Endothelial cell of umbilical vein (primary cell): Measurements from ENCODE around the gene TRAPPC5. TPM values are rescaled to one million over a fixed set of nuclear protein-coding genes. Genes with fewer than 3 reads are reported as not detected.

Experiments
- BruUV-seq: library from RNA; stranded (reverse); fragments of 400-500 nt; replicated peaks from 2 replicates; lab custom pipeline; 2021; lab: Mats Ljungman, UMichigan
- CTCF ChIA-PET: fragments of 300-600, 350-600 bp; sonication (Branson Sonifier 250); formaldehyde crosslinking; loops from one replicate; lab custom pipeline; 2021; ENCODE audit warnings: antibody characterized with exemption, inconsistent platforms; lab: Charles Lee
- POLR2A ChIA-PET: fragments of 300-600, 350-600 bp; sonication (Branson Sonifier 250); formaldehyde crosslinking; loops from one replicate; lab custom pipeline; 2021; ENCODE audit warnings: antibody characterized with exemption, inconsistent platforms; lab: Charles Lee
- DNase-seq: peaks from one replicate; pipeline ENCODE4 v3.0.0-alpha.2; 2011; ENCODE audit warnings: low read depth, low spot score
- FAIRE-seq: peaks from 2 replicates; lab custom pipeline; 2011; peaks lifted over from hg19 to GRCh38; lab: Jason Lieb, UNC
- H2AFZ ChIP-seq: 2 replicates; pipeline ENCODE4 v1.6.0; 2012; ENCODE audit warnings: low read depth, low read length, control low read depth, inconsistent platforms
- H3K27ac ChIP-seq: 2 replicates; pipeline ENCODE4 v1.5.1; 2011; ENCODE audit warnings: low read depth, mild to moderate bottlenecking, control low read depth, low read length, moderate library complexity; ENCODE audit not compliant: insufficient read depth
- H3K27me3 ChIP-seq, 2 experiments: 2 replicates each; pipeline versions ENCODE4 v1.6.0 to v1.6.1; 2011; ENCODE audit warnings: low read length in 2 of 2, mixed read lengths in 1 of 2; ENCODE audit not compliant: control insufficient read depth in 2 of 2, insufficient read depth in 2 of 2
- H3K36me3 ChIP-seq, 2 experiments: 2 replicates in 1 of 2; 3 replicates in 1 of 2; pipeline ENCODE4 v1.5.1; 2011; ENCODE audit warnings: low read length in 2 of 2, mild to moderate bottlenecking in 1 of 2, moderate library complexity in 1 of 2; ENCODE audit not compliant: control insufficient read depth in 2 of 2, insufficient read depth in 2 of 2; ENCODE audit errors: extremely low read depth in 1 of 2
- H3K4me1 ChIP-seq: 3 replicates; pipeline ENCODE4 v1.5.1; 2011; ENCODE audit warnings: mild to moderate bottlenecking, low read length; ENCODE audit not compliant: control insufficient read depth, insufficient read depth; ENCODE audit errors: extremely low read depth
- H3K4me2 ChIP-seq: 2 replicates; pipeline ENCODE4 v1.6.1; 2011; ENCODE audit warnings: low read length, control low read depth, mixed read lengths; ENCODE audit not compliant: insufficient read depth
- H3K4me3 ChIP-seq, 3 experiments: fragments of 200-600 bp in 1 of 3; sonication (generic), shearing (Covaris generic) in 1 of 3; replicated peaks in 1 of 3; 2 replicates each; pipeline ENCODE4 v1.5.1; 2011 to 2016; ENCODE audit warnings: control low read depth in 3 of 3, low read length in 3 of 3, mild to moderate bottlenecking in 2 of 3, inconsistent platforms in 1 of 3, low read depth in 1 of 3, moderate library complexity in 1 of 3; ENCODE audit not compliant: insufficient read depth in 1 of 3
- H3K79me2 ChIP-seq: 2 replicates; pipeline ENCODE4 v1.6.0; 2012; ENCODE audit warnings: low read length, inconsistent platforms; ENCODE audit not compliant: control insufficient read depth, insufficient read depth
- H3K9ac ChIP-seq: replicated peaks from 2 replicates; pipeline ENCODE3; 2011; ENCODE audit warnings: low read length, control low read depth; ENCODE audit not compliant: insufficient read depth; ENCODE audit errors: extremely low read depth
- H3K9me1 ChIP-seq: replicated peaks from 3 replicates; pipeline ENCODE4 v1.6.0; 2011; ENCODE audit warnings: mild to moderate bottlenecking, low read length; ENCODE audit not compliant: control insufficient read depth, insufficient read depth; ENCODE audit errors: extremely low read depth
- H3K9me3 ChIP-seq: replicated peaks from 2 replicates; pipeline ENCODE4 v1.5.1; 2012; ENCODE audit warnings: low read length, inconsistent platforms; ENCODE audit not compliant: control insufficient read depth, insufficient read depth
- H4K20me1 ChIP-seq: replicated peaks from 2 replicates; pipeline ENCODE3; 2011; ENCODE audit warnings: mild to moderate bottlenecking, low read length; ENCODE audit not compliant: control insufficient read depth, insufficient read depth; ENCODE audit errors: extremely low read depth
- EZH2 ChIP-seq: IDR thresholded peaks from 2 replicates; pipeline ENCODE4 v1.6.1; 2012; ENCODE audit warnings: borderline replicate concordance, low read depth, mild to moderate bottlenecking, moderate library complexity, low read length, inconsistent platforms; ENCODE audit not compliant: severe bottlenecking
- FOS ChIP-seq: IDR thresholded peaks from 2 replicates; pipeline ENCODE4 v1.6.1; 2011; ENCODE audit warnings: mild to moderate bottlenecking, low read length, moderate library complexity, borderline replicate concordance; ENCODE audit not compliant: insufficient read depth
- GATA2 ChIP-seq: IDR thresholded peaks from 2 replicates; pipeline ENCODE4 v1.7.0; 2011; ENCODE audit warnings: low read depth, mild to moderate bottlenecking, moderate library complexity, mixed read lengths, low read length; ENCODE audit not compliant: insufficient read length, insufficient read depth
- JUN ChIP-seq: IDR thresholded peaks from 2 replicates; pipeline ENCODE4 v1.6.1; 2011; ENCODE audit warnings: borderline replicate concordance, low read depth; ENCODE audit not compliant: insufficient read length, insufficient read depth
- POLR2AphosphoS5 ChIP-seq: IDR thresholded peaks from 2 replicates; pipeline ENCODE4 v1.6.1; 2012; ENCODE audit warnings: low read depth, mild to moderate bottlenecking, control low read depth, low read length, moderate library complexity; ENCODE audit not compliant: insufficient read depth
- dilution Hi-C: fragments of 300-500 bp; cut with MboI; formaldehyde crosslinking; loops from one replicate; pipeline ENCODE4 v1.15.0; 2019; ENCODE audit warnings: low sequenced_read_pairs; ENCODE audit not compliant: extremely low pct_ligation_motif_present
- intact Hi-C: fragments of 100-400 bp; cut with micrococcal nuclease; formaldehyde crosslinking; loops from one replicate; pipeline ENCODE4 v1.10.0; 2022
- polyA plus RNA-seq, 4 experiments: library from polyadenylated mRNA; depleted of rRNA in 3 of 4; stranded (reverse) in 3 of 4; unstranded in 1 of 4; fragments of >200 nt; gene quantifications; 2 replicates each; pipeline versions ENCODE4 v1.2.1 to v1.2.3, GENCODE V29; 2011 to 2012; ENCODE audit warnings: missing spikeins in 1 of 4
- total RNA-seq: library from RNA; stranded (reverse); gene quantifications from 2 replicates; pipeline ENCODE4 v1.2.3, GENCODE V29; 2021
- TF ChIP-seq, protein P1 (sequence below): IDR thresholded peaks from 2 replicates; pipeline ENCODE4 v1.6.1; 2011; ENCODE audit not compliant: insufficient read depth, insufficient read length
- TF ChIP-seq, protein P2 (sequence below), 2 donors: IDR thresholded peaks; 1 replicate in 1 of 2; 2 replicates in 1 of 2; pipeline ENCODE4 v1.5.1; 2011; ENCODE audit warnings: low read length in 2 of 2, mild to moderate bottlenecking in 2 of 2, moderate library complexity in 2 of 2, control low read depth in 1 of 2, inconsistent platforms in 1 of 2, low read depth in 1 of 2; ENCODE audit not compliant: insufficient read depth in 1 of 2; ENCODE audit errors: extremely low read depth in 1 of 2

Gene TRAPPC5
- total and polyA plus RNA-seq, 2 donors (not counting 3 experiments of a cell fraction or from before 2014, with no cell fraction given), result 114 to 172 TPM

DNA sequence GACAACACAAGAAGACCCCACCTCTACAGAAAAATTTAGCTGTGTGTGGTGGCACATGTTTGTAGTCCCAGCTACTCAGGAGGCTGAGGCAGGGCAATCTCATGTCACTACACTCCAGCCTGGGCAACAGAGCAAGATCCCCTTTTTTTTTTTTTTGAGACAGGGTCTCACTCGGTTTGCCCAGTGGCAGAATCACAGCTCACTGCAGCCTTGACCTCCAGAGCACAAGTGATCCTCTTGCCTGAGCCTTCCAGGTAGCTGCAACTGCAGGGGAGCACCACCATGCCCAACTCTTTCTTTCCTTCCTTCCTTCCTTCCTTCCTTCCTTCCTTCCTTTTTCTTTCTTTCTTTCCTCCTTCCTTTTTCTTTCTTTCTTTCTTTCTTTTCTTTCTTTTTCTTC, 55.5 kb downstream of the TRAPPC5 start:
- H3K27ac ChIP-seq, result no peak overlapping the region
- no peak overlapping the region for H2AFZ ChIP-seq
- no TSS peak for BruUV-seq
- no peak overlapping the region for H3K4me2 ChIP-seq
- no peaks in the 10 kb centered on the region for H4K20me1 ChIP-seq
- H3K9me1 ChIP-seq, result no peaks in the 10 kb centered on the region
- FAIRE-seq (no peak), DNase-seq (no peak)
- H3K9ac ChIP-seq, result no peak overlapping the region
- ChIA-PET CTCF (interaction anchor here (1.0 to 1.6 kb wide), 4 partner anchors 10 to 95 kb away, joined by 3 to 5 read pairs (median 4); partner anchors contain the start of gene TRAPPC5), POLR2A (no interaction called here)
- no peaks in the 10 kb centered on the region for H3K4me1 ChIP-seq
- TF ChIP-seq EZH2 (no peak), FOS (no peak), GATA2 (no peak), POLR2AphosphoS5 (no peak), JUN (no peak)
- TF ChIP-seq, protein P1, sequence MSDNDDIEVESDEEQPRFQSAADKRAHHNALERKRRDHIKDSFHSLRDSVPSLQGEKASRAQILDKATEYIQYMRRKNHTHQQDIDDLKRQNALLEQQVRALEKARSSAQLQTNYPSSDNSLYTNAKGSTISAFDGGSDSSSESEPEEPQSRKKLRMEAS, result no peak
- TF ChIP-seq, protein P2, sequence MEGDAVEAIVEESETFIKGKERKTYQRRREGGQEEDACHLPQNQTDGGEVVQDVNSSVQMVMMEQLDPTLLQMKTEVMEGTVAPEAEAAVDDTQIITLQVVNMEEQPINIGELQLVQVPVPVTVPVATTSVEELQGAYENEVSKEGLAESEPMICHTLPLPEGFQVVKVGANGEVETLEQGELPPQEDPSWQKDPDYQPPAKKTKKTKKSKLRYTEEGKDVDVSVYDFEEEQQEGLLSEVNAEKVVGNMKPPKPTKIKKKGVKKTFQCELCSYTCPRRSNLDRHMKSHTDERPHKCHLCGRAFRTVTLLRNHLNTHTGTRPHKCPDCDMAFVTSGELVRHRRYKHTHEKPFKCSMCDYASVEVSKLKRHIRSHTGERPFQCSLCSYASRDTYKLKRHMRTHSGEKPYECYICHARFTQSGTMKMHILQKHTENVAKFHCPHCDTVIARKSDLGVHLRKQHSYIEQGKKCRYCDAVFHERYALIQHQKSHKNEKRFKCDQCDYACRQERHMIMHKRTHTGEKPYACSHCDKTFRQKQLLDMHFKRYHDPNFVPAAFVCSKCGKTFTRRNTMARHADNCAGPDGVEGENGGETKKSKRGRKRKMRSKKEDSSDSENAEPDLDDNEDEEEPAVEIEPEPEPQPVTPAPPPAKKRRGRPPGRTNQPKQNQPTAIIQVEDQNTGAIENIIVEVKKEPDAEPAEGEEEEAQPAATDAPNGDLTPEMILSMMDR (IDR thresholded peaks at IDR 0.05; ENCODE audit: extremely low read depth in 1 of 2, insufficient read depth in 1 of 2, low read depth in 1 of 2, low read length in 2 of 2), result no peak
- H3K79me2 ChIP-seq, result no peaks in the 10 kb centered on the region
- intact Hi-C loops (no loop called here), dilution Hi-C loops (no loop called here)
- H3K36me3 ChIP-seq, result no peaks in the 10 kb centered on the region
- no peaks in the 10 kb centered on the region for H3K9me3 ChIP-seq
- peaks cover 11 to 14% of the 10 kb centered on the region in 2 experiments for H3K27me3 ChIP-seq
- H3K4me3 ChIP-seq, result no peak overlapping the region
